Body of pancreas (tissue), 4 donors: ENCODE measurements around the gene ITPK1.

Source experiments
- CTCF ChIP-seq, 7 experiments: fragments of 450-650 bp in 4 of 7; fragments of 200-600 bp in 3 of 7; sonication (generic) in 3 of 7; IDR thresholded peaks; one replicate each; pipeline ENCODE4 v1.5.1; 2016 to 2019; ENCODE audit warnings: antibody characterized with exemption in 7 of 7
- POLR2A ChIP-seq, 3 donors: fragments of 450-650 bp; IDR thresholded peaks; one replicate each; pipeline ENCODE4 v1.6.1; 2016; ENCODE audit warnings: antibody characterized with exemption in 3 of 3, mild to moderate bottlenecking in 2 of 3

GRCh38 chr14:93116676-93117200 lies 1.0 kb upstream of the ITPK1 start:
- no peak for TF ChIP-seq CTCF (IDR thresholded peaks at IDR 0.05)
- no peak for TF ChIP-seq POLR2A (IDR thresholded peaks at IDR 0.05)
